HG02885 (cell line): ENCODE measurements around the gene GLA.

Source experiments
- ATAC-seq: cut with Tn5 transposase; IDR thresholded peaks from one replicate; pipeline ENCODE4 v1.9.1; 2021; ENCODE audit warnings: mild to moderate bottlenecking; ENCODE audit not compliant: unreplicated experiment, poor library complexity

The GLA gene

GRCh38 chrX:101360390-101360789 lies 47.3 kb downstream of the GLA start:
- ATAC-seq: no peak

GRCh38 chrX:101359966-101360365 lies 47.8 kb downstream of the GLA start:
- no peak for ATAC-seq

DNA sequence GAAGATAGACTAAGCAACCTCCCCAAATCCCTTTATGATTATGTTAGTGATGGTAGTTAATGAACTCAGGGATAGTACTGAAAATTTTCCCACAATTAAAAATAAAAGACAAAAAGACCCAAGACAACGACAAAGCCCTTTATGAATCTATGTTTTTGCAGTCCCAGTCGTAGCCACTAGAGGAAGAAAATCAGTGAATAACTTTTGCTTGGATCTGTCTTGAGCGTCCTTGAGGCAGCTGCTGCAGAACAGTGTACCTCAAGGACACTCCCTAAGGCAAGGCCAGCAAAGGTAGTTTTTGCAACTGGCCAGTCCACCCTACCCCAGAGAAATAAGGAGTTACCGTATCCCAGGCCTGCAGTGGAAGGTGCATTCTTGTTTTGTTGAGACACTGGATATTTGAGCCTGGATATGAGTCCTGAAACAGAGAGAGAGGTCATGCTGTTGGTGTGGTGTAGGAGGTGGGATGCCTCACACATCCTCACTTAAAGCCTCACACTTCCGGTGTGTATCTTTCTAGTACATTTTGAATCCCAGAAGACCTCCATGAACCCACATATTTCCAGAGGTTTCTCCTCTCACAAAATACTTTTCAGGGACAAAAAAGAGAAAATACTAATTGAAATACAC lies 50.4 kb downstream of the GLA start:
- peak; percentile 53 for ATAC-seq

- ATAC-seq: no peak
Measured at GRCh38 chrX:101349193-101349562, 58.5 kb downstream of the GLA start.

GRCh38 chrX:101348452-101349192 lies 59.1 kb downstream of the GLA start, which contains the start of gene TIMM8A:
TSS of gene TIMM8A (minus strand) at chrX:101348742. CDS start at chrX:101348664, 78 bp downstream.
- ATAC-seq: peak; percentile 98

DNA sequence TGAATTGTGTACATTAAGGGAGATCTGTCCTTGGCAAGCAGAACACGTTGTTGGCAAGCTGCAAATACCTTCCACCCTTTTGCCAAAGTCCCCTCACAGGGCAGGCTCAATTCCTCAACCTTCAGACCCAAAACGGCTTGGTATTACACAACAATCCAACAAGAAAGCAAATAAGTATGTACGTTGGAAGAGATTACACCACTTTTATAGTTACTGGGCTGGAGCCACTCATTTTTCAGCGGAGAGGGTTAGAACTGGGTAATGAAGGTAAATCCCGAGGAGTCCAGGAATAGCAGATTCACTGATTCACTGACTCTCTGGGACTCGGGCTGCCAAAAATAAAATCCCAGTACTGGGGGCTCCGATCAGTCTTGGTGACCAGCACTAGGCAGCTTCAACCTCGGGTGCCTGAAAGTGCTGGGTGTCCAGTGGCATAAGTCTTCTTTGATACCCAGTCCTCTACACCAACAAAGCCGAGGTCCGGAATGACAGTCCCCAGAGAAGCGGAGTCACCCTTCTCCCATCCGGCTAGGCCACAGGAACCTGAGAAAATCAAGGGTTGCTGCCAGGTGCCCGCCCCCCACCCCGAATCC lies 59.8 kb downstream of the GLA start:
- peak; percentile 4 for ATAC-seq
